GM23338 (cell line): Measurements from ENCODE around the gene SLC48A1. TPM values are rescaled to one million over a fixed set of nuclear protein-coding genes. Genes with fewer than 3 reads are reported as not detected.

Experiments
- CREB1 ChIP-seq: fragments of 250-450 bp; sonication (Bioruptor Pico); IDR thresholded peaks from 2 replicates; pipeline ENCODE4 v1.5.0; 2020; ENCODE audit warnings: low read depth, mild to moderate bottlenecking, moderate library complexity
- CTCF ChIP-seq, 2 experiments: fragments of 200-600 bp in 1 of 2; sonication (generic) in 1 of 2; conservative IDR thresholded peaks; 2 replicates each; pipeline versions ENCODE4 v1.5.1 to v1.6.1; 2016 to 2017; ENCODE audit warnings: antibody characterized with exemption in 2 of 2, low read depth in 2 of 2, mild to moderate bottlenecking in 2 of 2, moderate library complexity in 1 of 2
- POLR2AphosphoS5 ChIP-seq: IDR thresholded peaks from 2 replicates; pipeline ENCODE4 v1.6.1; 2016; ENCODE audit warnings: antibody characterized with exemption, low read depth
- REST ChIP-seq: IDR thresholded peaks from one replicate; pipeline ENCODE4 v1.6.1; 2018; ENCODE audit warnings: antibody characterized with exemption; ENCODE audit not compliant: unreplicated experiment
- STAT1 ChIP-seq: IDR thresholded peaks from one replicate; pipeline ENCODE4 v1.6.1; 2016; ENCODE audit warnings: antibody characterized with exemption; ENCODE audit not compliant: unreplicated experiment
- ZNF114 ChIP-seq: fragments of 250-450 bp; sonication (Bioruptor Pico); IDR thresholded peaks from 2 replicates; pipeline ENCODE4 v1.5.0; 2020; ENCODE audit warnings: mild to moderate bottlenecking, moderate library complexity
- ZNF462 ChIP-seq: fragments of 250-450 bp; sonication (Bioruptor Pico); IDR thresholded peaks from 2 replicates; pipeline ENCODE4 v1.5.0; 2020; ENCODE audit warnings: mild to moderate bottlenecking, moderate library complexity
- polyA plus RNA-seq: library from polyadenylated mRNA; unstranded; fragments of >200 nt; fragmentation: Nextera tagmentation; extraction: Ambion mirVana; gene quantifications from 2 replicates; pipeline ENCODE4 v1.2.1, GENCODE V29; 2016
- total RNA-seq: library from RNA; depleted of rRNA; stranded (reverse); fragments of >200 nt; shearing (Covaris generic); gene quantifications from 2 replicates; pipeline ENCODE4 v1.2.3, GENCODE V29; 2014

SLC48A1 gene
- total and polyA plus RNA-seq, 2 experiments from 2014 or later: 5.8 to 9.0 TPM

- no peak for TF ChIP-seq ZNF462 (CRISPR knock-in tag)
- no peak for TF ChIP-seq CTCF (conservative IDR thresholded peaks at IDR 0.05; ENCODE audit: low read depth in 2 of 2)
- TF ChIP-seq STAT1: no peak
- TF ChIP-seq POLR2AphosphoS5: no peak
- TF ChIP-seq REST: no peak
- no peak for TF ChIP-seq ZNF114 (CRISPR knock-in tag)
- no peak for TF ChIP-seq CREB1 (CRISPR knock-in tag)
These were observed 38.0 kb downstream of the SLC48A1 start (continued) for GRCh38 chr12:47811072-47811396.
